Epithelial cell of prostate (primary cell): ENCODE results near the gene HECTD4.
A peak's percentile ranks its signal among the peaks of the same experiment; 100 is the strongest.
"Not testable (repeated sequence)": the region's sequence is repeated elsewhere in the genome, so short reads cannot be mapped to it uniquely, and the experiment has no call there.

Source experiments
- DNase-seq: peaks from one replicate; pipeline ENCODE4 v3.0.0-alpha.2; 2011; ENCODE audit warnings: low read depth, low spot score
- H3K27ac ChIP-seq: fragments of 450-650 bp; 2 replicates; pipeline ENCODE4 v1.5.1; 2017; ENCODE audit warnings: mild to moderate bottlenecking

The HECTD4 gene

GRCh38 chr12:112167718-112168525 lies 214.3 kb downstream of the HECTD4 start:
- H3K27ac ChIP-seq = no peak overlapping the region
- no peak for DNase-seq

- DNase-seq = no peak
- no peak overlapping the region for H3K27ac ChIP-seq
Observed at GRCh38 chr12:112167031-112167461, 215.2 kb downstream of the HECTD4 start.

DNA sequence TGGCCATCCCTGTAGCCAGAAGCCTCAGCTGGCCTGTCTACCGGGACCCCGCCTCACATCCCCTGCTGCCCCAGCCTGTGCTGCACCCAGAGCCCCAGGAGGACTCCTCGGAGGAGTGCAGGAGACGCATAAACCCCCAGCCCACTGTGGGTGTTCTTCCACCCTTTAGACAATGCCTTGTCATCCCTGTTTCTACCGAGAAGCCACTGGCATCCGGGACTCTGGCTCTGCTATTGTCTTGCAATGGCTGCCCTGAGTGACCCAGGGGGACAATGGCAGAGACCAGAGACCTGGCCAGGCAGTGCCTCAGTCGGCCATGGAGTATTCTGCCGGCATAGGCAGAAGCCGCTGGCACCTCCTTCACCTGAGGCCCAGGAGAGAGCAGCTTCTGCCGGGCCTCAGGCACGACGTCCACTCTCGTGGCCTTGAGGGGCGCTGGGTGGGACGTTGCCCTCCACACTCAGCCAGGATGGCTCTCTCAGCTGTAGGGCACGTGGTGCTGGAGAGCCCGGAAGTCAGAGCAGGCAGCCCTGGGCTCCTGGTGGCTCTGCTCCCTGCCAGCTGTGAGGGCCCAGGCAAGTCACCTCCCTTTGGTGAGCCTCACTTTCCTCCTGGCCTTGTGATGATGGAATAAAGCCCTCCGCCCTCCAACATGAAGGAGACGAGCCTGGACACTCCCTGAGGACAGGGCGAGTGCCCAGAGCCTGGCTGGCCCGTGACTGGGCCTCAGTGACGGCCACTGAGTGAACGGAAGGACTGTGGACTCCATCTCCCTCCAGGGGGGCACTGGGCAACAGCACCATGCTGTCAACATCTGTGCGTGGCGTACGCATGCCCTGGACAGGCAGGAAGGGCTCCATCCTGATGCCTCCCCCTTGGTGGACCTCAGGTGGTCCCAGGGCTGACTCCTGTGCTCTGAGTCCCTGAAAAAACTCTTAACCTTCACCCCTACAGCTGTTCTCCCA lies 215.9 kb downstream of the HECTD4 start:
- DNase-seq = no peak
- no peak overlapping the region for H3K27ac ChIP-seq

DNA sequence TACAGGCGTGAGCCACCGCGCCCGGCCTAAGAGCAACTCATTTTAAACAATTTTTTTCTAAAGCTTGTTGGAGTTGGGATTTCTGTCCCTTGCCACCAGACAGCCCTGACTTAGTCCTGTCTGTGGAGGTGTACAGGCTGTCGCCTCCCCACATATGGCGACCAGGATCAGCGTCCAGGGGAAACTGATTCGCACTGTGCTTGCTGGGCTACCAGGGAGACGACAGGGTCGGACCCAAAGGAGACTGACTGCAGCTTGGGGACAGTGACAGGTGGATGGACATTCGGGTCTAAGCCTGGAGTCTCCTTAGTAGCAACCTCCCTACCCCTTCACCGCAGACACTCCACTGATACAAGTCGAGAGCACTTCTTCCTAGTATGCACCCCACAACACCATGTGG lies 216.6 kb downstream of the HECTD4 start:
- H3K27ac ChIP-seq = no peak overlapping the region
- no peak for DNase-seq

DNA sequence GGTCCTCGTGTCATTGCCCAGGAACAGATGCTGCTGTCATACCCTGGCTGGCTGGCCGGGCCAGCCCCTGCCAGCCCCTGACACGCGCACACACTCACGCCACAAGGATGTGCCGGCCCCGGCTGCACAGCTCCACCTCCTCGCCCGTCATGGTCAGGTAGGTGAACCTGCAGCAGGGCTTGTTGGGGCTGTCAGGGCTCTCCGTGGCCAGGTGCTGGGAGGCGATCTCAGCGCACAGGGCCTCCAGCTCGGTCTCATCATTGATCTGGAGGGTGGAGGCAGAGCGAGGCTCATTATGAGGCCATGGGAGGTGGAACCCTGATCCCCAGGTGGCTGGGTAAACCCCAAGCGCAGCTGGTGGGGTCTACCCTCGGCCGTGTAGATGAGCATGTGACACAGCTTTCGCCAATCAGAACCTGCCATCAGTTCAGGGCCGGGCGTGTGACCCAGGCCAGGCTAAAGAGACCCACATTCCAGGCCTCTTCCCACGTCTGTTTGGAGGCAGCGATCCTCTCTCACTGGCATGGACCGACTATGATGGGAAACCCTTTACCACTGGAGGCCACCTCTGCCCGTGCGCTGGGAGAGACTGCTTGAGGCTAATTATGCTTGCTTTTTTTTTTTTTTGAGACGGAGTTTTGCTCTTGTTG lies 218.1 kb downstream of the HECTD4 start:
- DNase-seq = no peak
- H3K27ac ChIP-seq = no peak overlapping the region

DNA sequence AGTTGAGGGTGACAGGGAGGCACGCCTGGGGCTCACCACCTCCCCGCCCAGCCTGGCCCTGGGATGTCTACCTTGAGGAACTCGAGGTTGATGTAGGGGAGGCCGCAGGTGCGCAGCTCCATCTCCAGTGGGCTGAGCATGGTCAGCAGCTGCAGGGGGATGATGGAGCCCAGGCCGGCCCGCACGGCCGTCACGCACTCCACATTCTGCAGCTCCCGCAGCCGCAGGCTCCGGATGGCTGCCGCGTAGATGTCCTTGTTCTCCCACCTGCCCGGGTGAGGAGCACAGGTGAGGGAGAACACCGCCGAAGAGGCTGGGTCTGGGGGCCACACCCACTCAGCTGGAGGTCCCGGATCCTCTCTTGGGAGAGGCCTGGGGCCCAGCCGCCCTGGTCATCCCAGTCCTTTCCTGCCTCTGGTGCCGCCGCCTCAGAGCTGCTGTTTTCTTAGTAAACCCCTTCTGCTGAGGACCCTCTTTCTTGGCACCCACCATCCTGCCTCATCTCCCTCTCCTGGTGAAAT lies 218.7 kb downstream of the HECTD4 start:
- no peak overlapping the region for H3K27ac ChIP-seq
- no peak for DNase-seq

GRCh38 chr12:112163056-112163455 lies 219.2 kb downstream of the HECTD4 start:
- DNase-seq = no peak
- no peak overlapping the region for H3K27ac ChIP-seq

DNA sequence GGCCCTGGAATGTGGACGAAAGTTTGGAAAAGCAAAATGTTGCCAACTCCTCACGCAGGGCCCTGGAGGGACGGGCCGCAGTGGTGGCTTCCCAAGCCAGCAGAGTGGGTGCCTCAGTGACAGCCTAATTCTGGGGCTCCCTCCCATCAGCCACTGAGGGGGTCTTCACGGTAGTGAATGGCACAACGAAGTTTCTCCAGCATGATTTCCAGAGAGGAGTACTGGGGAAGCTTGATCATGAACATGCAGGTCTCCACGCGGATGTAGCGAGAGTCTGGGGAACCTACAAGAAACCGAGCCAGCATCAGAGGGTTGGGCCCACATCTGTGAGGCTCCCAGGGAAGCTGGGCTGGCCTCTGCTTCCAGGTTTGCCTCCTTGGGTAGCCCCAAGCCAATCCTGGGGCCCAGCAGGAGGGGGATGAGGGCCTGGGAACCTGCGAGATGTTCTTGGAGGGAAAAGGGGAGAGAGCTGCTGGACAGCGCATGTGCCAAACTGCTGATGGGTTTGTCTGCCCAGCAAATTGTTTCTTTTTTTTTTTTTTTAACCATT lies 219.9 kb downstream of the HECTD4 start:
- DNase-seq = no peak
- H3K27ac ChIP-seq = no peak overlapping the region

- DNase-seq = no peak
- no peak overlapping the region for H3K27ac ChIP-seq
Observed at GRCh38 chr12:112161711-112162110, 220.5 kb downstream of the HECTD4 start.

- DNase-seq = no peak
- no peak overlapping the region for H3K27ac ChIP-seq
Observed at GRCh38 chr12:112160611-112161010, 221.6 kb downstream of the HECTD4 start.

DNA sequence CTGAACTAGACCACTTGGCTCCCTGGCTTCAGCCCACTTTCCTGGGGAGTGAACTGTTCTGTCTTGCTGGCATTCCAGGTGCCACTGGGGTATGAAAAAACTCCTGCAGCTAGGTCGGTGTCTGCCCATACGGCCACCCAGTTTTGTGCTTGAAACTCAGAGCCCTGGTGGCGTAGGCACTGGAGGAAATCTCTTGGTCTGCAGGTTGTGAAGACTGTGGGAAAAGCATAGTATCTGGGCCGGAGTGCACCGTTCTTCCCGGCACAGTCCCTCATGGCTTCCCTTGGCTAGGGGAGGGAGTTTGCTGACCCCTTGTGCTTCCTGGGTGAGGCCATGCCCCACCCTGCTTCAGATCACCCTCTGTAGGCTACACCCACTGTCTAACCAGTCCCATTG lies 223.1 kb downstream of the HECTD4 start:
- H3K27ac ChIP-seq = no peak overlapping the region
- no peak for DNase-seq

GRCh38 chr12:112158461-112159145 lies 223.6 kb downstream of the HECTD4 start:
- H3K27ac ChIP-seq, DNase-seq: not testable (repeated sequence)

GRCh38 chr12:112153893-112154219 lies 228.4 kb downstream of the HECTD4 start:
- no peak overlapping the region for H3K27ac ChIP-seq
- no peak for DNase-seq

DNA sequence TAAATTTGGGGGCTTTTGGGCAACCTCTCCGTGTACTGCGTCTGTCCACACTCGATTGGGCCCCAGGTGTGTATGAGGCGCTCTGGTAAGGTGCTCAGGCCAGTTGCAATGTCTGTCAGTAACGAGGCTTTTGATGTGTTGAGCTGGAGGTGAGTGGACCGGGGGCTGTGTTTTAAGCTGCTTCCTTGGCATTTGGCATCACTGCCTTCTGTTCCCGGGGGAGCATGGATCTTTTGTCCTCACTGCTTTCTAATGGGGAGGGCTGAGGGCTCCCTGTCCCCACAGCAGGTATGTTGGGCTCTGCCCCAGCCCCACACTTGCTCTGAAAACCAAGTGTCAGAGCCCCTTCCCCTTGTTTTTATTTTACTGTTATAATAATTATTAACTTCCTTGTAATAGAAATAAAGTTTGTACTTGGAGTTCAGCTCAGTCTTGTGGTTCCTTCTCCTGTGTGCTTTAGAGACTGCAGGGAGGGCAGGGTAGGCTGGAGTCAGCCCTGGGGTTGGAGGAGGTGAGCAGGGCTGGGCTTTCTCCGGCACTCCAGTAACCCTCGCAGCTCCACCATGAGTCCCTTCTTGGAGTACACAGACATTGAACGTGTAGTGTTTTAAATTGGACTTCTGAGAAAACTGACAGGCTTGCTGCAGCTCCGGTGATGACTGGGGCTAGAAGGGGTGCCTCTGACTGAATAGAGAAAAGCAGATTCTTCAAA lies 228.9 kb downstream of the HECTD4 start:
- H3K27ac ChIP-seq = no peak overlapping the region
- DNase-seq = no peak

DNA sequence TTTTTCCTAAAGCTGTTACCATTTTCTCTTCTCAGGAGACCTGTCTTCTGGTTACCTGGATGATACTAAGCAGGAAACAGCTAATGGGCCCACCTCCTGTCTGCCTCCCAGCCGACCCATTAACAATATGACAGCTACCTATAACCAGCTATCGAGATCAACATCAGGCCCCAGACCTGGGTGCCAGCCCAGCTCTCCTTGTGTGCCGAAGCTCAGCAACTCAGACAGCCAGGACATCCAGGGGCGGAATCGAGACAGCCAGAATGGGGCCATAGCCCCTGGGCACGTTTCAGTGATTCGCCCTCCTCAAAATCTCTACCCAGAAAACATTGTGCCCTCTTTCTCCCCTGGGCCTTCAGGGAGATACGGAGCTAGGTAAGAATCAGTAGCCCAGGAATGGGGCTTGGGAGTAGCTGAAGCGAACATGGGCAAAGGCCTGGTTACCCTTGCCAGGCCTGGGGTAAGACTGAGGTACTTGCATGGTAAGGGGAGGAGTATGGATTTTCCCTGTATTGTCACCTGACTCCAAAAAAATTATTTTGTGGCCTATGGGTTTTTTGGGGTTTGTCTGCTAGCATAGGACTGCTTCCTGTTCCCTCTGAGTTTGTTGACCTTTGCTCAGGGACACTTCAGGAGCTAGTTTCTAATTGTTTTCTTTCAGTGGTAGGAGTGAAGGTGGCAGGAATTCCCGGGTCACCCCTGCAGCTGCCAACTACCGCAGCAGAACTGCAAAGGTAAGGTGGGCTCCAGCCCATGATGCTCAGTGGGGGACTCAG lies 230.3 kb downstream of the HECTD4 start:
- no peak overlapping the region for H3K27ac ChIP-seq
- no peak for DNase-seq

DNA sequence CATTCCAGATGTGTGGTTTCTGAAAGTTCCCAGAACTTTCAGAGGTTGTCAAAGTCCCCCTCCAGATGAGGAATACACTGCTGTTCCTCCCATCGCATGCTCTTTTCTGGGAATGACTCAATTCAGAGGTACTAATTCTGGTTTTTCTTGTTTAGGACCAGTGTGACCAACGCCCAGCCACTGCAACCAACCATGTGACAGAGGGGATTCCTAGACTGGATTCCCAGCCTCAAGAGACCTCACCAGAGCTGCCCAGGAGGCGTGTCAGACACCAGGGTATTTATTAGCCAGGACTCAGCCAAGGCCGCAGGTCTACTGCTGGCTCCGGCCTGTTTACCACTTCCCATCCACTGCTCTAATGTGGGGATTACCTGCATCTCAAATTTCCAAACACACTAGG lies 232.6 kb downstream of the HECTD4 start:
- H3K27ac ChIP-seq = peak overlapping the region; percentile 67
- peak; percentile 52 for DNase-seq

DNA sequence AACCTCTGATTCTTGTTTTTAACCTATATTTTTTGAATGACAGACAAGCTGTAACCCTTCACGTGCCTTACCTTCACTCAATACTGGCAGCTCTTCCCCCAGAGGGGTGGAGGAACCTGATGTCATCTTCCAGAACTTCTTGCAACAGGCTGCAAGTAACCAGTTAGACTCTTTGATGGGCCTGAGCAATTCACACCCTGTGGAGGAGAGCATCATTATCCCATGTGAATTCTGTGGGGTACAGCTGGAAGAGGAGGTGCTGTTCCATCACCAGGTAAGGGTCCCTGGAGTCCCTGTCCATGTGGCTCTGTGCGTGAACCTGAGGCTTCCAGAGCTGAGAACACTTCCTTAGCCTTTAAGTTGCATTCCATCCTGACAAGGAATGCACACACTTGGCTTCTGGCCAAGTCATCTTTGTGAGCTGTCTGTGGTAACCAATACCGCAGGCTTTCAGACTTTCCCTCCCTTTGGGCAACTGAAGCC lies 234.2 kb downstream of the HECTD4 start:
- DNase-seq = no peak
- peak overlapping the region; percentile 67 for H3K27ac ChIP-seq

DNA sequence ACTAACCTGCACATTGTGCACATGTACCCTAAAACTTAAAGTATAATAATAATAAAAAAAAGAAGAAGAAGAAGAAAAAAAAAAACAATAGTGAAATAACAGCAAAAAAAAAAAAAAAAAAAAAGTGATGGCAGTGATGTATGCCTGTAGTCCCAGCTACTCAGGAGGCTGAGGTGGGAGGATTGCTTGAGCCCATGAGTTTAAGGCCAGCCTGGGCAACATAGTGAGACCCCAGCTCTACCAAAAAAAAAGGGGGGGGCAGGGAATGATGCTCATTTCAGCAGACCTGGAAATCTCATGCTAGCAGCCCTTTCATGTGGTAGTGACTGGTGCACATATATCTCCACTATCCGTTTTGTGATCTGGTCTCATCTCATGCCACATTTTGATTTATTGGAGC lies 236.1 kb downstream of the HECTD4 start:
- no peak for DNase-seq
- H3K27ac ChIP-seq = no peak overlapping the region
